Astrocyte (in vitro differentiated cells and primary cell): Measurements from ENCODE around the gene OLFML2B. TPM values are rescaled to one million over a fixed set of nuclear protein-coding genes. Genes with fewer than 3 reads are reported as not detected.

Experiments used
- DNase-seq: peaks from one replicate; pipeline ENCODE4 v3.0.0-alpha.2; 2010; ENCODE audit warnings: low read depth
- FAIRE-seq: peaks from 2 replicates; lab custom pipeline; 2011; peaks lifted over from hg19 to GRCh38; lab: Jason Lieb, UNC
- H2AFZ ChIP-seq: 2 replicates; pipeline ENCODE4 v1.6.0; 2012; ENCODE audit warnings: low read depth, low read length, inconsistent platforms
- H3K27ac ChIP-seq: 2 replicates; pipeline ENCODE4 v1.5.1; 2011; ENCODE audit warnings: low read depth, low read length, inconsistent platforms
- H3K27me3 ChIP-seq: 2 replicates; pipeline ENCODE4 v1.6.0; 2011; ENCODE audit warnings: low read length, inconsistent platforms; ENCODE audit not compliant: insufficient read depth
- H3K36me3 ChIP-seq: 2 replicates; pipeline ENCODE4 v1.5.1; 2011; ENCODE audit warnings: low read length, inconsistent platforms; ENCODE audit not compliant: insufficient read depth
- H3K4me1 ChIP-seq: 2 replicates; pipeline ENCODE4 v1.5.1; 2011; ENCODE audit warnings: low read length, inconsistent platforms; ENCODE audit not compliant: insufficient read depth
- H3K4me2 ChIP-seq: 2 replicates; pipeline ENCODE4 v1.6.0; 2012; ENCODE audit warnings: low read length, inconsistent platforms
- H3K4me3 ChIP-seq: 2 replicates; pipeline ENCODE4 v1.5.1; 2011; ENCODE audit warnings: low read depth, mild to moderate bottlenecking, low read length, inconsistent platforms; ENCODE audit not compliant: insufficient read depth
- H3K79me2 ChIP-seq: 2 replicates; pipeline ENCODE4 v1.6.0; 2012; ENCODE audit warnings: mild to moderate bottlenecking, low read length, inconsistent platforms; ENCODE audit not compliant: insufficient read depth
- H3K9ac ChIP-seq: 2 replicates; pipeline ENCODE4 v1.6.0; 2012; ENCODE audit warnings: mild to moderate bottlenecking, low read length, inconsistent platforms
- H3K9me3 ChIP-seq: 2 replicates; pipeline ENCODE4 v1.5.1; 2012; ENCODE audit warnings: low read depth, mild to moderate bottlenecking, low read length, inconsistent platforms; ENCODE audit not compliant: insufficient read depth
- H4K20me1 ChIP-seq: 2 replicates; pipeline ENCODE4 v1.6.0; 2012; ENCODE audit warnings: low read length, inconsistent platforms; ENCODE audit not compliant: insufficient read depth
- H3K27ac Mint-ChIP-seq: one replicate; pipeline ENCODE4 v1.8.0; 2021; ENCODE audit warnings: mild to moderate bottlenecking, mixed read lengths; ENCODE audit not compliant: unreplicated experiment
- H3K27me3 Mint-ChIP-seq: one replicate; pipeline ENCODE4 v1.8.0; 2021; ENCODE audit warnings: low read depth, mixed read lengths; ENCODE audit not compliant: unreplicated experiment
- H3K36me3 Mint-ChIP-seq: one replicate; pipeline ENCODE4 v1.8.0; 2021; ENCODE audit warnings: low read depth, mixed read lengths; ENCODE audit not compliant: unreplicated experiment
- H3K4me1 Mint-ChIP-seq: one replicate; pipeline ENCODE4 v1.8.0; 2021; ENCODE audit warnings: low read depth, mixed read lengths; ENCODE audit not compliant: unreplicated experiment
- H3K4me3 Mint-ChIP-seq: one replicate; pipeline ENCODE4 v1.8.0; 2021; ENCODE audit warnings: mild to moderate bottlenecking, moderate library complexity, mixed read lengths; ENCODE audit not compliant: unreplicated experiment
- H3K9me3 Mint-ChIP-seq: one replicate; pipeline ENCODE4 v1.8.0; 2021; ENCODE audit warnings: mild to moderate bottlenecking, mixed read lengths; ENCODE audit not compliant: unreplicated experiment
- CTCF ChIP-seq: IDR thresholded peaks from 2 replicates; pipeline ENCODE4 v1.5.1; 2011; ENCODE audit warnings: low read depth, mild to moderate bottlenecking, inconsistent platforms, low read length, moderate library complexity; ENCODE audit not compliant: insufficient read depth
- EZH2 ChIP-seq: IDR thresholded peaks from 2 replicates; pipeline ENCODE4 v1.6.1; 2012; ENCODE audit warnings: mild to moderate bottlenecking, low read length, inconsistent platforms; ENCODE audit not compliant: insufficient read depth
- total RNA-seq: library from RNA; stranded (reverse); gene quantifications from 2 replicates; pipeline ENCODE4 v1.2.1, GENCODE V29; 2021

OLFML2B gene
- total RNA-seq, 1 donor from 2014 or later = 14.7 TPM

GRCh38 chr1:162042361-162042760, 18.7 kb upstream of the OLFML2B start:
- Histone ChIP-seq H3K9ac (no peak overlapping the region), H2AFZ (no peak overlapping the region), H3K4me2 (no peak overlapping the region), H3K9me3 (no peaks in the 10 kb centered on the region), H3K27me3 (no peaks in the 10 kb centered on the region), H3K79me2 (no peaks in the 10 kb centered on the region), H3K36me3 (no peaks in the 10 kb centered on the region), H3K27ac (no peak overlapping the region), H3K4me3 (no peak overlapping the region), H4K20me1 (no peaks in the 10 kb centered on the region), H3K4me1 (no peaks in the 10 kb centered on the region)
- no peak for DNase-seq
- Mint-ChIP-seq H3K36me3 (no peaks in the 10 kb centered on the region), H3K4me1 (no peaks in the 10 kb centered on the region), H3K9me3 (peaks cover 4% of the 10 kb centered on the region), H3K27me3 (peaks cover 2% of the 10 kb centered on the region), H3K27ac (no peak overlapping the region), H3K4me3 (no peak overlapping the region)
- TF ChIP-seq EZH2 (no peak), CTCF (no peak)
- no peak for FAIRE-seq

GRCh38 chr1:162040657-162041056, 17.0 kb upstream of the OLFML2B start:
- H3K36me3 Mint-ChIP-seq = no peaks in the 10 kb centered on the region
- H3K4me3 Mint-ChIP-seq = no peak overlapping the region

More at GRCh38 chr1:162040657-162041056, 17.0 kb upstream of the OLFML2B start:
- no peaks in the 10 kb centered on the region for H3K27me3 ChIP-seq
- H4K20me1 ChIP-seq = no peaks in the 10 kb centered on the region
- Mint-ChIP-seq H3K27me3 (peaks cover 2% of the 10 kb centered on the region), H3K4me1 (peaks cover 2% of the 10 kb centered on the region), H3K9me3 (peaks cover 4% of the 10 kb centered on the region), H3K27ac (no peak overlapping the region)
- peaks cover 3% of the 10 kb centered on the region for H3K4me1 ChIP-seq
- H2AFZ ChIP-seq = no peak overlapping the region
- H3K9me3 ChIP-seq = no peaks in the 10 kb centered on the region
- no peak overlapping the region for H3K27ac ChIP-seq
- no peak for TF ChIP-seq EZH2
- TF ChIP-seq CTCF = peak; percentile 60
- FAIRE-seq (no peak), DNase-seq (no peak)
- no peaks in the 10 kb centered on the region for H3K79me2 ChIP-seq
- H3K4me3 ChIP-seq = no peak overlapping the region
- no peaks in the 10 kb centered on the region for H3K36me3 ChIP-seq
- H3K4me2 ChIP-seq = no peak overlapping the region
- no peak overlapping the region for H3K9ac ChIP-seq
